KOPT-K1 (cell line): ENCODE results near the gene LRRC53.

ENCODE experiments used
- H3K27ac ChIP-seq: fragments of 200-600 bp; sonication (generic); 2 replicates; pipeline ENCODE4 v1.5.1; 2016; ENCODE audit warnings: antibody characterized with exemption, mild to moderate bottlenecking, low read depth, low read length; ENCODE audit not compliant: poor library complexity, severe bottlenecking
- H3K36me3 ChIP-seq: fragments of 200-600 bp; sonication (generic); 2 replicates; pipeline ENCODE4 v1.5.1; 2017; ENCODE audit warnings: antibody characterized with exemption, mild to moderate bottlenecking, low read length, moderate library complexity; ENCODE audit not compliant: insufficient read depth
- H3K9me3 ChIP-seq: fragments of 200-600 bp; sonication (generic); 2 replicates; pipeline ENCODE4 v1.5.1; 2017; ENCODE audit warnings: antibody characterized with exemption, low read length, mild to moderate bottlenecking; ENCODE audit not compliant: insufficient read depth, poor library complexity, severe bottlenecking

Gene LRRC53

DNA sequence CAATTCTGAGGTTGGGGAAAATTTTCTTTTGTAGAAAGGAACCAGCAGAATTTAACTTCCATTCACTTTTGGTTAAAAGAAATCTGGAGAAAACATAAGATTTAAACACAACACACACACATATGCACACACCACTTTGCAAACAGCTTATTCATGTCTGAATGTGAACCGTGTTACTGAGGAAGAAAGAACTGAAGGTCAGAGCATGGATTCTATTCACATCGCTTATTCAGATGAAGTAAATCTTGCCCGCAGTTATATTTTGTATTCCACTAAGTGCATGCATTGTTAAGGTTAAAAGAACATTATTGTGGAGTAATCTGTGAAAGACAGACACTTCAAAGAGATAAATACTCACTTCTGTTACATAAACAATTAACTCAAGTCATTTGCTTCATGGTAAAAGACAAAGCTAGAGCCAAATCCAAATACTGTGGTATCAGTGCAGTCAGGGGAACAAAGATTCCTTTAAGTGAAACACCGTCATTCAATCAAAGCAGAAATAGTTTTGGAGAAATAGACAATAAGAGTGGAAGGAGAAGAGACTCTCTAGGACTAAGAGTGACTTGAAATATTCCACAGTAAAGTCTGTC lies 82.0 kb downstream of the LRRC53 start:
- H3K36me3 ChIP-seq, result no peaks in the 10 kb centered on the region
- H3K27ac ChIP-seq, result no peak overlapping the region
- H3K9me3 ChIP-seq, result no peaks in the 10 kb centered on the region

DNA sequence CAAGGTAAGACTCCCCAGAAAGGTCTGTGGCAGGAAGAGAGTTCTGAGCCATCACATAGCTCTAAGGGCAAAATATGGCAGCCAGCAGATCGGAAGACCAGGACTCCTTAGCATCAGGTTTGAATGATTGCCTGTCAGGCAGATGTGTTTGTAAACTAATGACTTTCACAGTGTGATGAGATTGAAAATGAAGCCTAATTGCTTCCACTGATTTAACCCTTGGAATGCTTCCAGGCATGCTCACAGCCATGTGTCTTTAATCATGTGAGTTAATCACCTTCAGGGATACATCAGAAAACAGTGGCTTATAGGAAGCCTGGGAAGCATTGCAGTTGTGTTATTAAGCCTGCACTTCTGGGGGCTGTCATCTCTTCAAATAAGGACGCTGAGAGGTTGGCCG lies 82.8 kb downstream of the LRRC53 start:
- no peak overlapping the region for H3K27ac ChIP-seq
- H3K9me3 ChIP-seq, result no peaks in the 10 kb centered on the region
- no peaks in the 10 kb centered on the region for H3K36me3 ChIP-seq

DNA sequence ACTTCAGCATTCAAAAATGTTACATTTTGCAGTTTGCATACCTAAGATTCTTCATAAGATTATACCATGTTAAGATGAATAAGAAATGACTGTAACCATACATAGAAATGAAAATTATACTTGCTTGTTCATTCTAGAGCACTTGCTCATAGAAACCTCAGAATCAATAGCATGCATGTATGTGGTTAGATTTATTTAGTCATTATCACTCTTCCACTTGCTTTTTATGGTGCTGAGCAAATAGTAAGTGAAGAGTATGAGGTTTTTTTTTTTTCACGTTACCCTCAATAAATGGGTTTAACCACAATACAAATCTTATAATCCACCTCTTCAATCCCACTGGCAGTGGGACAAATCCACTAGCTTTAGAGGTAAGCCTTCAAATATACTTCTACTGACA lies 84.7 kb downstream of the LRRC53 start:
- Histone ChIP-seq H3K27ac (no peak overlapping the region), H3K9me3 (no peaks in the 10 kb centered on the region), H3K36me3 (no peaks in the 10 kb centered on the region)

DNA sequence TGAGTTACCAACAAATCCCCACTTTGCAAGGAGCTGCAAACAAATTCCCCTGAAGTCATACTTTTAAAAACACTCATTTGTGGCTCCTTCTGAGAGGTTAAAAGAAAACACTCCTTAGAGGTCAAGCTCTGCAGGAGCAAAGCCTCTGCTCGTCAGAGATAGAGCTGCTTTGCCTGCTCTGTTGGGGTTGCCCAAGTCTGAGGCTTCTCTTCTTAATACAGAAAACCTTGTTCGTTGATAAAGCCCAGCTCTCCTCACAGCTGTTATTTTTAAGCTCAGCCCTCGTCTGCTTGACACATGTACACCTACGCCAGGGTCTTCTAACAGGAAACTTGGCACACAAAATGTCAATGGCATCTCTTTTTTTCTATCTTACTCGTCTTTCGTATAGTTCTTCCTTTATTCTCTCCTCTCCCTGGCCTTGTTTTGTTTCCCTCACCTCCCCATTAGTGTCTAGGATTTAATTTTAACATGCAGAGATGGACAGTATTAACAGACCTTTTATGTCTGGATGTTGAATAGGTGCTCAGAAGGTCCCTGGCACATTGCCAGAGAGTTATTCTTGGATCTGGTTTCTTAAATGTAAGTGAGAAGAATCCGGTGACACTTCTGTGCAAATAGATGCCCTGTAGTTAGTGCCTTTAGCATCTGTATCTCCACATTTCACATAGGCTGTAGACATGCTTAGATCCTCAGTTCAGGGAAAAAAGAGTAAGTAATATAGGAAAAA lies 86.0 kb downstream of the LRRC53 start:
- Histone ChIP-seq H3K9me3 (no peaks in the 10 kb centered on the region), H3K36me3 (no peaks in the 10 kb centered on the region), H3K27ac (no peak overlapping the region)

DNA sequence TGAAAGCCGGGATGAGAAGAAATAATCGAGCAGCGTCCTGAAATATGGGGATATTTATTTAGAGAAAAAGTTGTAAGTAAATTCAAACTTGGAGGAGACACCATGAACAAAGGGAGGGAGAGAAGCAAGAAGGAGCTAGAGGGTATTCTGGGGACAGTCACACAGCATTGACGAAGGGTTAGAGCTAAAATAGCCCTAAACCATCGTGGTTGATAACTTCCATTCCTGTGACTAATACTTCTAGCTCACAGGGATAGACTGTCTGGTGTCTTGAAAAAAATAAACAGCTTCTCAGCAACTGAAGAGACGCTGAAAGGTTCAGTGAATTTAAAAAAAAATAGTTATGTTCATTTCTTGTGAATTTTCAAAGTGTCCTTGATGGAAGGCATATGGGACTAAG lies 86.7 kb downstream of the LRRC53 start:
- Histone ChIP-seq H3K27ac (no peak overlapping the region), H3K36me3 (no peaks in the 10 kb centered on the region), H3K9me3 (no peaks in the 10 kb centered on the region)

DNA sequence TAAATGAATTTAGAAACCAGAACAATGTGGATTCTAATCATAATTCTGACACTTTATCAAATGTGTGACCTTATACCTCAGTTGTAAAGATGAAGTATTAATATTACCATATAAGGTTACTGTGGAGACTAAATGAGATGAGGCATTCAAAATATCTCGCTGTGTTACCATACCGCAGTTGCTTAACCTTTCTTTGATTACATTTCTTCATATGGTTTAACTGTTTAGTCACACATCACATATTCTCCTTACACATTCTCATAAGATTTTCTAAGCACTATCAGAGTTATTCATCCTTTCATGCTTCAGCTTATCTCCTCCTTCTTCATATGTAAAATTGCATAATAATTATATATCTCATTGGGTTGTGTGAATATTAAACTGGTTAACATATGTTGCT lies 88.9 kb downstream of the LRRC53 start:
- no peaks in the 10 kb centered on the region for H3K36me3 ChIP-seq
- H3K9me3 ChIP-seq, result no peaks in the 10 kb centered on the region
- no peak overlapping the region for H3K27ac ChIP-seq

DNA sequence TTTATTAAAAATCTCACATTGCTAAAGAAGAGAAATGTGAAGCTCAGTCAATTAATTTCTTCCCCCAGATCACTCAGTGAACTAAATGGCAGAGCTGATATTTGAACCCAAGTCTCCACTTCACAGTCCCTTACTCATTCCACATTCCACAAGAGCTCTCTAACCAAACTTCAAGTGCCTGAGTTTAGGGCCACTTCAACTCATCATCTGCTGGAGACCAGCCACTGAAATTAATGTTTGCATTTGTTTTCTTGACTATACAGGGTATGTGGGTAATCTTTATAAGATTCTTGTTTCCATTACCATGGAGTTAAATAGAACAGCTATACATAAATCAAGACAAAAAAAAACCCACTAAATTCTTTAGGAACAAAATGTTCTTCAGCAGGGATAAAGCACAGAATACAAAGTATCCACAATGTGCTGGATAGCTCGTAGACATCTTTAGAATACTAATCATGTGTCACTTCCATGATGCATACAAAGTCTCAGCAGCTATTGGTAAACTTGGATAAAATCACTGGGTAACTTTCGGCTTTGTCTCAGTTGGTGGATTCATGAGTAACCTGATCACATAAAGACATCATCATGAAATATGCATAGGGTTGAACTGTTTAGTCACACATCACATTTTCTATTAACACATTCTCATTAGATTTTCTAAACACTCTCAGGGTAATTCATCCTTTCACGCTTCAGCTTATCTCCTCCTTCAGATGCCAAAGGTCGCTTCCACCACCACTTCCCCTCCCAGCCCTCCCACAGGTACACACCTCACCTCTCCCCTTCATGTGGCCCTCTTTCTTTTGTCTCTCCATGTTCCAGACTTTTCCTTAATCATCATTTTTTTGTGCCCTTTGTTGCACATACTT lies 89.8 kb downstream of the LRRC53 start:
- H3K9me3 ChIP-seq, result no peaks in the 10 kb centered on the region
- H3K27ac ChIP-seq, result no peak overlapping the region
- H3K36me3 ChIP-seq, result no peaks in the 10 kb centered on the region

DNA sequence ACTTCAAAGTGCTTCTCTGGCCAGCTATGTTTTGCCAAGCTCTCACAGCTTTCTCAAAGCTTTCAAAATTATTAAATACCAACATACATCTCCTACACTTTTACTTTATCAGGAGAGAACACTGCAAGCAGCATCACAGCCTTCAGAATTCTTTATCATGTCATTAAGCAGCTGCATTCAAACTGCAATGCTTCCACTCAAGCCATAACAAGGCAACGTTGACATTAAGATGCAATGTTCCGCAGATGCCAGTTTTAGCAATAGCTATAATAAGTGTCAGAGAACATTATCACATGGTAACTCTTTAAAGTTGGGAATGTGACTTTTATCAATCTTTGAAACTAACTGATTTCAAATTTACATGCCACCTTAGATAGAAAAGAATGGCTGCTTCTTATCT lies 91.9 kb downstream of the LRRC53 start:
- Histone ChIP-seq H3K27ac (no peak overlapping the region), H3K36me3 (no peaks in the 10 kb centered on the region), H3K9me3 (no peaks in the 10 kb centered on the region)
